K562 (cell line): ENCODE measurements around the gene CDS2. TPM values are rescaled to one million over a fixed set of nuclear protein-coding genes. Genes with fewer than 3 reads are reported as not detected.

ENCODE experiments used
- CBFB ChIP-seq: sonication (generic); formaldehyde crosslinking; IDR thresholded peaks from 2 replicates; pipeline ENCODE4 v1.4.0; 2020; ENCODE audit warnings: mild to moderate bottlenecking, missing genetic modification reagents
- DACH1 ChIP-seq: fragments of 450-650 bp; IDR thresholded peaks from 2 replicates; pipeline ENCODE4 v1.6.1; 2018; ENCODE audit not compliant: partially characterized antibody
- EP400 ChIP-seq: fragments of 450-650 bp; IDR thresholded peaks from 2 replicates; pipeline ENCODE4 v1.6.1; 2017; ENCODE audit warnings: antibody characterized with exemption, mild to moderate bottlenecking, moderate library complexity
- ETS2 ChIP-seq: IDR thresholded peaks from 2 replicates; pipeline ENCODE4 v1.6.1; 2016; ENCODE audit warnings: borderline replicate concordance, missing genetic modification characterization, mild to moderate bottlenecking, moderate library complexity, missing compliant biosample characterization; ENCODE audit not compliant: poor library complexity, severe bottlenecking
- FOXM1 ChIP-seq, 2 experiments: fragments of 450-650 bp in 1 of 2; sonication (generic) in 1 of 2; formaldehyde crosslinking in 1 of 2; IDR thresholded peaks; 2 replicates each; pipeline versions ENCODE4 v1.6.1 to v1.9.0; 2017 to 2022; ENCODE audit warnings: low read depth in 2 of 2, mild to moderate bottlenecking in 2 of 2, missing genetic modification reagents in 1 of 2, moderate library complexity in 1 of 2
- FOXP1 ChIP-seq: sonication (generic); formaldehyde crosslinking; IDR thresholded peaks from 2 replicates; pipeline ENCODE4 v1.8.0; 2022; ENCODE audit warnings: mild to moderate bottlenecking, missing genetic modification reagents
- HNRNPL ChIP-seq: fragments of 200-400 bp; formaldehyde crosslinking; IDR thresholded peaks from 2 replicates; pipeline ENCODE4 v1.6.1; 2017; ENCODE audit warnings: low read depth, mild to moderate bottlenecking, low read length
- HNRNPUL1 ChIP-seq: fragments of 200-400 bp; formaldehyde crosslinking; IDR thresholded peaks from 2 replicates; pipeline ENCODE4 v1.6.1; 2017; ENCODE audit warnings: low read length
- LCOR ChIP-seq: sonication (generic); formaldehyde crosslinking; IDR thresholded peaks from 2 replicates; pipeline ENCODE4 v1.8.0; 2022; ENCODE audit warnings: mild to moderate bottlenecking, missing genetic modification reagents
- NR2C1 ChIP-seq, 2 experiments: fragments of 450-650 bp; IDR thresholded peaks; 2 replicates each; pipeline ENCODE4 v1.6.1; 2017; ENCODE audit warnings: mild to moderate bottlenecking in 2 of 2, antibody characterized with exemption in 1 of 2, inconsistent platforms in 1 of 2, missing compliant biosample characterization in 1 of 2, missing genetic modification characterization in 1 of 2
- RFX1 ChIP-seq: fragments of 450-650 bp; IDR thresholded peaks from 2 replicates; pipeline ENCODE4 v1.6.1; 2016; ENCODE audit warnings: mild to moderate bottlenecking, moderate library complexity
- SFPQ ChIP-seq: fragments of 200-400 bp; formaldehyde crosslinking; IDR thresholded peaks from 2 replicates; pipeline ENCODE4 v1.6.1; 2017; ENCODE audit warnings: mild to moderate bottlenecking, low read depth, low read length, moderate library complexity
- SRF ChIP-seq, 2 experiments: fragments of 250-450, 450-650 bp in 1 of 2; sonication (Bioruptor Pico) in 1 of 2; sonication (generic) in 1 of 2; formaldehyde crosslinking; IDR thresholded peaks; 2 replicates each; pipeline versions ENCODE4 v1.5.0 to v1.5.1; 2020 to 2022; ENCODE audit warnings: mild to moderate bottlenecking in 1 of 2, missing genetic modification reagents in 1 of 2
- TEAD1 ChIP-seq, 2 experiments: fragments of 450-650 bp in 1 of 2; sonication (generic) in 1 of 2; formaldehyde crosslinking; IDR thresholded peaks; 2 replicates each; pipeline versions ENCODE4 v1.4.0 to v1.8.0; 2020 to 2022; ENCODE audit warnings: mild to moderate bottlenecking in 2 of 2, missing genetic modification reagents in 1 of 2
- ZKSCAN1 ChIP-seq: fragments of 150-350 bp; IDR thresholded peaks from 2 replicates; pipeline ENCODE4 v1.6.1; 2016; ENCODE audit warnings: low read depth, low read length
- ZNF133 ChIP-seq: fragments of 250-450 bp; sonication (Bioruptor Pico); IDR thresholded peaks from 2 replicates; pipeline ENCODE4 v1.4.0; 2020; ENCODE audit warnings: mild to moderate bottlenecking
- ZNF23 ChIP-seq: fragments of 250-450 bp; sonication (Bioruptor Pico); IDR thresholded peaks from 2 replicates; pipeline ENCODE4 v1.4.0; 2020; ENCODE audit warnings: mild to moderate bottlenecking
- ZNF24 ChIP-seq: fragments of 450-650 bp; IDR thresholded peaks from 2 replicates; pipeline ENCODE4 v1.6.1; 2016
- ZNF282 ChIP-seq: sonication (generic); formaldehyde crosslinking; IDR thresholded peaks from 2 replicates; pipeline ENCODE4 v1.8.1; 2023; ENCODE audit warnings: missing genetic modification reagents
- ZNF436 ChIP-seq: fragments of 250-450, 450-650 bp; sonication (Bioruptor Pico); formaldehyde crosslinking; IDR thresholded peaks from 2 replicates; pipeline ENCODE4 v1.7.0; 2020; ENCODE audit warnings: mild to moderate bottlenecking
- ZNF696 ChIP-seq: fragments of 250-450 bp; sonication (Bioruptor Pico); conservative IDR thresholded peaks from 2 replicates; pipeline ENCODE4 v1.4.0; 2020; ENCODE audit warnings: mild to moderate bottlenecking, moderate library complexity
- ZNF785 ChIP-seq: fragments of 250-450 bp; sonication (Bioruptor Pico); IDR thresholded peaks from 2 replicates; pipeline ENCODE4 v1.4.0; 2020; ENCODE audit warnings: mild to moderate bottlenecking
- ZNF830 ChIP-seq: fragments of 250-450 bp; sonication (Bioruptor Pico); IDR thresholded peaks from 2 replicates; pipeline ENCODE4 v1.5.0; 2021; ENCODE audit warnings: mild to moderate bottlenecking
- polyA plus RNA-seq, 8 experiments: library from polyadenylated mRNA; depleted of rRNA in 4 of 8; stranded (reverse) in 5 of 8; unstranded in 3 of 8; fragments of >200 nt; fragmentation: Nextera tagmentation in 2 of 8; fragmentation: Illumina TruSeq in 1 of 8; extraction: Ambion mirVana in 2 of 8; extraction: Trizol in 1 of 8; gene quantifications; 2 replicates each; pipeline versions ENCODE4 v1.2.1 to v1.2.3, GENCODE V29; 2011 to 2014; ENCODE audit warnings: inconsistent platforms in 1 of 8, missing spikeins in 1 of 8
- total RNA-seq, 7 experiments: library from RNA; depleted of rRNA in 6 of 7; stranded (reverse); fragments of >200 nt in 6 of 7; fragmentation: Illumina TruSeq in 2 of 7; extraction: Trizol in 2 of 7; gene quantifications; 2 replicates each; pipeline versions ENCODE4 v1.2.1 to v1.2.3, GENCODE V29; 2011 to 2021; ENCODE audit warnings: low replicate concordance in 1 of 7
- TF ChIP-seq, protein P1 (sequence below): fragments of 250-450 bp; sonication (Bioruptor Pico); IDR thresholded peaks from 2 replicates; pipeline ENCODE4 v1.8.0; 2022; ENCODE audit warnings: moderate library complexity, mild to moderate bottlenecking, inconsistent platforms
- TF ChIP-seq, protein P2 (sequence below): fragments of 450-650 bp; formaldehyde crosslinking; IDR thresholded peaks from 2 replicates; pipeline ENCODE4 v1.4.0; 2022; ENCODE audit warnings: mild to moderate bottlenecking, moderate library complexity
- TF ChIP-seq, protein P3 (sequence below): fragments of 250-450 bp; sonication (Bioruptor Pico); IDR thresholded peaks from 2 replicates; pipeline ENCODE4 v1.8.0; 2021; ENCODE audit warnings: moderate library complexity, mild to moderate bottlenecking, inconsistent platforms

CDS2 gene
- total and polyA plus RNA-seq, 9 of the 15 experiments (the other 6 are each of a cell fraction or from before 2014, with no cell fraction given) = 6.4 to 46.4 (median 12.2) TPM

DNA sequence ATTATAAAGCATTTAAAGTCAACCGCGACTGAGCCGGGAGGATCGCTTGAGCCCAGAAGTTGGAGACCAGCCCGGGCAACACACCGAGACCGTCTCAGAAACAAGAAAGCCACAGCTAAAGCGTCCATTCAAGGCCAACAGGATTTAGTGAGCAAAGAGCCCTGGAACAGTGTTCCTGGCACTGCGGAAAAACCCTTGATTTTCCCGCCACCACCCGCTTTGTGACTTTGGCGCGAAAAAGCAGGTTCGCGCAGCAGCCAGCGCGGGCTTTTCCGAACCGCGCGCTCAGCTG lies 7.7 kb upstream of the CDS2 start (continued):
- TF ChIP-seq ETS2 (tag) = no peak
- TF ChIP-seq, protein P1, sequence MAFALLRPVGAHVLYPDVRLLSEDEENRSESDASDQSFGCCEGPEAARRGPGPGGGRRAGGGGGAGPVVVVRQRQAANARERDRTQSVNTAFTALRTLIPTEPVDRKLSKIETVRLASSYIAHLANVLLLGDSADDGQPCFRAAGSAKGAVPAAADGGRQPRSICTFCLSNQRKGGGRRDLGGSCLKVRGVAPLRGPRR (CRISPR knock-in tag) = no peak
- TF ChIP-seq ZNF830 (CRISPR knock-in tag) = no peak
- no peak for TF ChIP-seq HNRNPL
- no peak for TF ChIP-seq ZNF436 (CRISPR knock-in tag)
- no peak for TF ChIP-seq ZNF133 (CRISPR knock-in tag)
- no peak for TF ChIP-seq ZNF23 (CRISPR knock-in tag)
- no peak for TF ChIP-seq CBFB (CRISPR knock-in tag)
- peak; percentile 20 for TF ChIP-seq DACH1
- TF ChIP-seq EP400 = no peak
- TF ChIP-seq ZNF696 (CRISPR knock-in tag) = no peak
- TF ChIP-seq, protein P2, sequence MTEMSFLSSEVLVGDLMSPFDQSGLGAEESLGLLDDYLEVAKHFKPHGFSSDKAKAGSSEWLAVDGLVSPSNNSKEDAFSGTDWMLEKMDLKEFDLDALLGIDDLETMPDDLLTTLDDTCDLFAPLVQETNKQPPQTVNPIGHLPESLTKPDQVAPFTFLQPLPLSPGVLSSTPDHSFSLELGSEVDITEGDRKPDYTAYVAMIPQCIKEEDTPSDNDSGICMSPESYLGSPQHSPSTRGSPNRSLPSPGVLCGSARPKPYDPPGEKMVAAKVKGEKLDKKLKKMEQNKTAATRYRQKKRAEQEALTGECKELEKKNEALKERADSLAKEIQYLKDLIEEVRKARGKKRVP (CRISPR knock-in tag) = no peak
- TF ChIP-seq ZNF785 (CRISPR knock-in tag) = no peak
- peak in 1 of 2 experiments; percentile 98; a peak in 1 of 4 replicates for TF ChIP-seq TEAD1 (CRISPR knock-in tag; IDR thresholded peaks at IDR 0.05)
- TF ChIP-seq LCOR (CRISPR knock-in tag) = peak; percentile 100
- TF ChIP-seq RFX1 = no peak
- no peak for TF ChIP-seq ZKSCAN1
- TF ChIP-seq FOXM1 (IDR thresholded peaks at IDR 0.05; ENCODE audit: low read depth) = 0 out of 2 replicates have a peak, but pooled peaks have one; percentile 14
- TF ChIP-seq FOXM1 (CRISPR knock-in tag; IDR thresholded peaks at IDR 0.05; ENCODE audit: low read depth) = no peak
- TF ChIP-seq NR2C1 (IDR thresholded peaks at IDR 0.05) = no peak
- no peak for TF ChIP-seq NR2C1 (tag; IDR thresholded peaks at IDR 0.05)
- TF ChIP-seq, protein P3, sequence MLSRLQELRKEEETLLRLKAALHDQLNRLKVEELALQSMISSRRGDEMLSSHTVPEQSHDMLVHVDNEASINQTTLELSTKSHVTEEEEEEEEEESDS = no peak
- TF ChIP-seq HNRNPUL1 = no peak
- no peak for TF ChIP-seq FOXP1 (CRISPR knock-in tag)
- peak in 1 of 2 experiments; percentile 76; a peak in 1 of 4 replicates for TF ChIP-seq SRF (CRISPR knock-in tag; IDR thresholded peaks at IDR 0.05)
- TF ChIP-seq SFPQ = no peak
- TF ChIP-seq ZNF24 = peak; percentile 85
- no peak; the same call in none of the 2 replicates for TF ChIP-seq ZNF282
